SK-N-SH treated with all-trans-retinoic acid at 6 μM for 48 hours (cell line): ENCODE results near the gene PRSS1.

Experiments used
- ATAC-seq: fragments of 200-7000 bp; cut with Tn5 transposase; 3 replicates; pipeline ENCODE4 v1.9.1; 2020; ENCODE audit warnings: mild to moderate bottlenecking, moderate library complexity
- ARNTL ChIP-seq: fragments of 450-650 bp; formaldehyde crosslinking; IDR thresholded peaks from 2 replicates; pipeline ENCODE4 v1.5.0; 2020; ENCODE audit warnings: low read depth, mild to moderate bottlenecking, moderate library complexity, borderline replicate concordance
- BACH2 ChIP-seq: fragments of 250-450 bp; sonication (Bioruptor Pico); IDR thresholded peaks from 2 replicates; pipeline ENCODE4 v1.9.0; 2021; ENCODE audit warnings: mild to moderate bottlenecking, borderline replicate concordance
- CSDC2 ChIP-seq: fragments of 250-450 bp; sonication (Bioruptor Pico); IDR thresholded peaks from 2 replicates; pipeline ENCODE4 v1.5.0; 2020; ENCODE audit warnings: mild to moderate bottlenecking, moderate library complexity
- CSRNP3 ChIP-seq: fragments of 250-450 bp; sonication (Bioruptor Pico); IDR thresholded peaks from 2 replicates; pipeline ENCODE4 v1.5.1; 2021; ENCODE audit warnings: mild to moderate bottlenecking, moderate library complexity
- ESRRG ChIP-seq: fragments of 250-450 bp; sonication (Bioruptor Pico); IDR thresholded peaks from 2 replicates; pipeline ENCODE4 v1.6.1; 2021; ENCODE audit warnings: mild to moderate bottlenecking
- GLIS3 ChIP-seq: fragments of 250-450 bp; sonication (Bioruptor Pico); IDR thresholded peaks from 2 replicates; pipeline ENCODE4 v1.5.0; 2020; ENCODE audit warnings: mild to moderate bottlenecking, moderate library complexity
- ISL1 ChIP-seq: fragments of 250-450 bp; sonication (Bioruptor Pico); IDR thresholded peaks from 2 replicates; pipeline ENCODE4 v2.1.2; 2022; ENCODE audit warnings: mild to moderate bottlenecking, moderate library complexity
- OSR1 ChIP-seq: fragments of 250-450 bp; sonication (Bioruptor Pico); IDR thresholded peaks from 2 replicates; pipeline ENCODE4 v1.8.0; 2022; ENCODE audit warnings: moderate library complexity, mild to moderate bottlenecking, inconsistent platforms
- PATZ1 ChIP-seq: fragments of 250-450 bp; sonication (Bioruptor Pico); IDR thresholded peaks from 2 replicates; pipeline ENCODE4 v1.8.0; 2020; ENCODE audit warnings: mild to moderate bottlenecking, moderate library complexity, borderline replicate concordance
- RARB ChIP-seq: fragments of 250-450 bp; sonication (Bioruptor Pico); IDR thresholded peaks from 2 replicates; pipeline ENCODE4 v1.8.0; 2021; ENCODE audit warnings: mild to moderate bottlenecking, moderate library complexity
- SNAI2 ChIP-seq: fragments of 250-450 bp; sonication (Bioruptor Pico); IDR thresholded peaks from 2 replicates; pipeline ENCODE4 v1.5.0; 2020; ENCODE audit warnings: mild to moderate bottlenecking, moderate library complexity
- TCF4 ChIP-seq: fragments of 250-450 bp; sonication (Bioruptor Pico); IDR thresholded peaks from 2 replicates; pipeline ENCODE4 v1.8.0; 2021; ENCODE audit warnings: mild to moderate bottlenecking, moderate library complexity, borderline replicate concordance
- TOX ChIP-seq: fragments of 250-450 bp; sonication (Bioruptor Pico); IDR thresholded peaks from 2 replicates; pipeline ENCODE4 v1.8.0; 2021; ENCODE audit warnings: mild to moderate bottlenecking, moderate library complexity, borderline replicate concordance
- TSHZ2 ChIP-seq: fragments of 250-450 bp; sonication (Bioruptor Pico); IDR thresholded peaks from 2 replicates; pipeline ENCODE4 v1.5.0; 2020; ENCODE audit warnings: mild to moderate bottlenecking, moderate library complexity
- ZC3H10 ChIP-seq: fragments of 250-450 bp; sonication (Bioruptor Pico); IDR thresholded peaks from 2 replicates; pipeline ENCODE4 v1.5.1; 2021; ENCODE audit warnings: mild to moderate bottlenecking, moderate library complexity
- ZFP30 ChIP-seq: fragments of 450-650 bp; formaldehyde crosslinking; IDR thresholded peaks from 2 replicates; pipeline ENCODE4 v1.5.0; 2022; ENCODE audit warnings: mild to moderate bottlenecking, moderate library complexity
- ZNF565 ChIP-seq: fragments of 450-650 bp; formaldehyde crosslinking; conservative IDR thresholded peaks from 2 replicates; pipeline ENCODE4 v1.5.0; 2020; ENCODE audit warnings: low read depth, mild to moderate bottlenecking, moderate library complexity
- ZNF70 ChIP-seq: fragments of 450-650 bp; formaldehyde crosslinking; IDR thresholded peaks from 2 replicates; pipeline ENCODE4 v1.5.0; 2020; ENCODE audit warnings: mild to moderate bottlenecking, moderate library complexity
- ZNF8 ChIP-seq: fragments of 450-650 bp; formaldehyde crosslinking; IDR thresholded peaks from 2 replicates; pipeline ENCODE4 v1.5.0; 2020; ENCODE audit warnings: mild to moderate bottlenecking, moderate library complexity

PRSS1 gene

GRCh38 chr7:142717453-142717852 lies 31.8 kb upstream of the PRSS1 start (continued):
- TF ChIP-seq TSHZ2 (CRISPR knock-in tag), result no peak
- TF ChIP-seq GLIS3, result no peak
- no peak for TF ChIP-seq ISL1 (CRISPR knock-in tag)
- TF ChIP-seq, all 23 proteins: peak for 0

GRCh38 chr7:142718313-142718712 lies 31.0 kb upstream of the PRSS1 start:
- TF ChIP-seq ZNF8 (CRISPR knock-in tag), result no peak
- ATAC-seq, result no peak

- ATAC-seq, result no peak
- no peak for TF ChIP-seq OSR1
Measured at GRCh38 chr7:142720172-142720773, 29.0 kb upstream of the PRSS1 start.

GRCh38 chr7:142720986-142721385 lies 28.3 kb upstream of the PRSS1 start:
- no peak for TF ChIP-seq SNAI2 (CRISPR knock-in tag)
- TF ChIP-seq CSDC2 (CRISPR knock-in tag), result no peak
- TF ChIP-seq ZNF8 (CRISPR knock-in tag), result no peak
- TF ChIP-seq TOX (CRISPR knock-in tag), result no peak
- no peak for TF ChIP-seq ZNF70 (CRISPR knock-in tag)
- no peak for TF ChIP-seq BACH2
- no peak for TF ChIP-seq ESRRG (CRISPR knock-in tag)
- no peak for TF ChIP-seq ARNTL (CRISPR knock-in tag)
- no peak for TF ChIP-seq ZNF565 (CRISPR knock-in tag)
- no peak for TF ChIP-seq RARB
- TF ChIP-seq ZC3H10 (CRISPR knock-in tag), result no peak
- TF ChIP-seq TSHZ2 (CRISPR knock-in tag), result no peak
- no peak for TF ChIP-seq ZFP30 (CRISPR knock-in tag)
- TF ChIP-seq PATZ1 (CRISPR knock-in tag), result no peak
- TF ChIP-seq, all 23 proteins: peak for 0
- no peak for ATAC-seq

- ATAC-seq, result no peak
- TF ChIP-seq TSHZ2 (CRISPR knock-in tag), result no peak
- no peak for TF ChIP-seq CSRNP3 (CRISPR knock-in tag)
- TF ChIP-seq OSR1, result no peak
- no peak for TF ChIP-seq TCF4 (CRISPR knock-in tag)
- no peak for TF ChIP-seq ZFP30 (CRISPR knock-in tag)
- no peak for TF ChIP-seq ZNF8 (CRISPR knock-in tag)
- TF ChIP-seq PATZ1 (CRISPR knock-in tag), result no peak
- no peak for TF ChIP-seq BACH2
Measured at GRCh38 chr7:142722248-142722794, 27.0 kb upstream of the PRSS1 start.
